Breast epithelium (tissue), 3 donors: ENCODE measurements around the gene GPC4.

Source experiments
- CTCF ChIP-seq, 3 donors: fragments of 450-650 bp; IDR thresholded peaks; one replicate each; pipeline ENCODE4 v1.5.1; 2016 to 2017; ENCODE audit warnings: antibody characterized with exemption in 3 of 3, mild to moderate bottlenecking in 3 of 3, moderate library complexity in 3 of 3
- POLR2A ChIP-seq: fragments of 450-650 bp; IDR thresholded peaks from one replicate; pipeline ENCODE4 v1.6.1; 2016; ENCODE audit warnings: antibody characterized with exemption, mild to moderate bottlenecking, moderate library complexity

GRCh38 chrX:133314281-133314680 is 101.0 kb downstream of the GPC4 start:
- TF ChIP-seq CTCF (IDR thresholded peaks at IDR 0.05) (no peak), POLR2A (no peak)
